ENCODE data around the gene SERPINA3.

GRCh38 chr14:94595912-94596311 lies 16.3 kb upstream of the SERPINA3 start:
- TF ChIP-seq CTCF (optimal IDR thresholded peaks at IDR 0.05 in 1 of 3, IDR thresholded peaks at IDR 0.05 in 1 of 3, conservative IDR thresholded peaks at IDR 0.05 in 1 of 3; ENCODE audit: extremely low read depth in 1 of 3, insufficient read depth in 2 of 3, low read length in 3 of 3): no peak
- no peak for TF ChIP-seq EZH2 (IDR thresholded peaks at IDR 0.05; ENCODE audit: low read length)
